ENCODE data around the gene CLDN7. TPM values are rescaled to one million over a fixed set of nuclear protein-coding genes. Genes with fewer than 3 reads are reported as not detected.
A peak's percentile ranks its signal among the peaks of the same experiment; 100 is the strongest.

Gene CLDN7
- total RNA-seq, 4 donors from 2014 or later: 108 to 161 (median 144) TPM

- peak in 1 of 2 donors; percentile 19 for DNase-seq
- Histone ChIP-seq H3K27ac (peak overlapping the region in 1 of 3 donors; percentile 12), H3K27me3 (no peaks in the 10 kb centered on the region), H3K4me3 (replicated peaks in 1 of 3) (peak overlapping the region in 1 of 3 donors; percentile 14), H3K9me3 (no peaks in the 10 kb centered on the region), H3K4me1 (peaks cover 8 to 36% of the 10 kb centered on the region in 2 donors), H3K36me3 (no peaks in the 10 kb centered on the region)
- TF ChIP-seq CTCF (IDR thresholded peaks at IDR 0.05) (no peak), POLR2A (IDR thresholded peaks at IDR 0.05) (no peak)
- intact Hi-C loops (cut with DNase I): loop anchor here (2.0 to 5.0 kb wide), 2 partner anchors 15 to 253 kb away; partner anchors contain the start of genes SLC16A11 and SLC2A4
- WGBS, 2 donors: 59 to 63% methylated on average over 42 of the region's 42 CpGs
Observed at GRCh38 chr17:7295230-7296180, 33.2 kb upstream of the CLDN7 start.

- Histone ChIP-seq H3K4me3 (replicated peaks in 1 of 3) (peak within 1 kb of the TSS in 1 of 3 donors; percentile 14), H3K27ac (no peak within 1 kb of the TSS), H3K36me3 (no peaks in the 10 kb centered on the region), H3K4me1 (peaks cover 8 to 36% of the 10 kb centered on the region in 2 donors), H3K9me3 (no peaks in the 10 kb centered on the region), H3K27me3 (no peaks in the 10 kb centered on the region)
- WGBS, 2 donors: 2 to 6% methylated on average over 12 to 28 of the region's 57 CpGs
- intact Hi-C loops (cut with DNase I): loop anchor here (5.0 kb wide), 1 partner anchor 252 kb away; the partner anchor contains the start of gene SLC16A11
- peak; percentile 70 to 80 for DNase-seq
- TF ChIP-seq POLR2A (IDR thresholded peaks at IDR 0.05) (no peak), CTCF (IDR thresholded peaks at IDR 0.05) (no peak)
Observed at GRCh38 chr17:7294614-7295153, 32.4 kb upstream of the CLDN7 start, which contains the start of gene YBX2. YBX2 (minus strand) TSS chr17:7294639; CDS start chr17:7294500, 139 bp downstream.

- Histone ChIP-seq H3K27ac (no peak overlapping the region), H3K27me3 (no peaks in the 10 kb centered on the region), H3K4me1 (peaks cover 8 to 36% of the 10 kb centered on the region in 2 donors), H3K4me3 (replicated peaks in 1 of 3) (peak overlapping the region in 1 of 3 donors; percentile 14), H3K9me3 (no peaks in the 10 kb centered on the region), H3K36me3 (no peaks in the 10 kb centered on the region)
- WGBS, 2 donors: 28 to 34% methylated on average over 12 to 15 of the region's 75 CpGs
- intact Hi-C loops (cut with DNase I): no loop called here
- TF ChIP-seq POLR2A (IDR thresholded peaks at IDR 0.05) (no peak), CTCF (IDR thresholded peaks at IDR 0.05) (no peak)
- peak; percentile 64 to 80 for DNase-seq
Observed at GRCh38 chr17:7293816-7294613, 31.7 kb upstream of the CLDN7 start.

GRCh38 chr17:7293159-7293558 lies 30.9 kb upstream of the CLDN7 start:
- intact Hi-C loops (cut with DNase I): no loop called here

More at GRCh38 chr17:7293159-7293558, 30.9 kb upstream of the CLDN7 start:
- Histone ChIP-seq H3K4me1 (peaks cover 8 to 36% of the 10 kb centered on the region in 2 donors), H3K27ac (no peak overlapping the region), H3K4me3 (replicated peaks in 1 of 3) (no peak overlapping the region), H3K36me3 (no peaks in the 10 kb centered on the region), H3K27me3 (no peaks in the 10 kb centered on the region), H3K9me3 (no peaks in the 10 kb centered on the region)
- TF ChIP-seq POLR2A (IDR thresholded peaks at IDR 0.05): no peak
- TF ChIP-seq CTCF (IDR thresholded peaks at IDR 0.05): no peak
- no peak for DNase-seq
- WGBS, 2 donors: 87 to 93% methylated on average over 11 of the region's 11 CpGs

Data from thyroid gland (tissue), 4 donors.